WTC11 (cell line): Measurements from ENCODE around the gene CCNA1. TPM values are rescaled to one million over a fixed set of nuclear protein-coding genes. Genes with fewer than 3 reads are reported as not detected.

Experiments used
- ATAC-seq: fragments of 200-7000 bp; cut with Tn5 transposase; 2 replicates; pipeline ENCODE4 v1.10.0; 2021; ENCODE audit warnings: mild to moderate bottlenecking, moderate library complexity
- CTCF ChIA-PET: fragments of 300-600 bp; sonication (Branson Sonifier 250); formaldehyde crosslinking; loops from one replicate; lab custom pipeline; 2021; ENCODE audit warnings: antibody characterized with exemption; lab: Charles Lee
- POLR2A ChIA-PET: fragments of 350-600 bp; sonication (Branson Sonifier 250); formaldehyde crosslinking; loops from one replicate; lab custom pipeline; 2021; ENCODE audit warnings: antibody characterized with exemption; lab: Charles Lee
- DNase-seq: peaks from one replicate; pipeline ENCODE4 v3.0.0; 2021; ENCODE audit warnings: low spot score
- H3K27ac Mint-ChIP-seq: 2 replicates; pipeline ENCODE4 v1.8.0; 2021; ENCODE audit warnings: mixed read lengths
- H3K27me3 Mint-ChIP-seq: 2 replicates; pipeline ENCODE4 v1.8.0; 2021; ENCODE audit warnings: low read depth, mild to moderate bottlenecking, moderate library complexity, mixed read lengths
- H3K36me3 Mint-ChIP-seq: 2 replicates; pipeline ENCODE4 v1.8.0; 2021; ENCODE audit warnings: mixed read lengths
- H3K4me1 Mint-ChIP-seq: 2 replicates; pipeline ENCODE4 v1.8.0; 2022; ENCODE audit warnings: mixed read lengths
- H3K4me3 Mint-ChIP-seq: 2 replicates; pipeline ENCODE4 v1.8.0; 2021; ENCODE audit warnings: mild to moderate bottlenecking, moderate library complexity, mixed read lengths
- H3K9me3 Mint-ChIP-seq: 2 replicates; pipeline ENCODE4 v1.8.0; 2021; ENCODE audit warnings: mixed read lengths
- AR ChIP-seq: fragments of 250-450 bp; sonication (Bioruptor Pico); IDR thresholded peaks from 2 replicates; pipeline ENCODE4 v1.9.0; 2021; ENCODE audit warnings: mild to moderate bottlenecking
- ARID4B ChIP-seq: sonication (generic); formaldehyde crosslinking; IDR thresholded peaks from 2 replicates; pipeline ENCODE4 v1.8.0; 2023; ENCODE audit warnings: missing genetic modification reagents, mild to moderate bottlenecking, borderline replicate concordance
- ESRRA ChIP-seq: sonication (generic); formaldehyde crosslinking; IDR thresholded peaks from 2 replicates; pipeline ENCODE4 v1.8.1; 2022; ENCODE audit warnings: mild to moderate bottlenecking, missing genetic modification reagents, borderline replicate concordance
- ETV6 ChIP-seq: sonication (generic); formaldehyde crosslinking; IDR thresholded peaks from 2 replicates; pipeline ENCODE4 v1.8.1; 2022; ENCODE audit warnings: mild to moderate bottlenecking, missing genetic modification reagents
- MYBL2 ChIP-seq: sonication (generic); formaldehyde crosslinking; IDR thresholded peaks from 2 replicates; pipeline ENCODE4 v1.8.1; 2023; ENCODE audit warnings: mild to moderate bottlenecking, moderate library complexity, missing genetic modification reagents
- TCF7 ChIP-seq: sonication (generic); formaldehyde crosslinking; IDR thresholded peaks from 2 replicates; pipeline ENCODE4 v1.8.0; 2022; ENCODE audit warnings: mild to moderate bottlenecking, low read depth, missing genetic modification reagents, moderate library complexity
- TP53 ChIP-seq: sonication (generic); formaldehyde crosslinking; IDR thresholded peaks from 2 replicates; pipeline ENCODE4 v1.8.1; 2023; ENCODE audit warnings: mild to moderate bottlenecking, missing genetic modification reagents
- ZBTB21 ChIP-seq: sonication (generic); formaldehyde crosslinking; IDR thresholded peaks from 2 replicates; pipeline ENCODE4 v1.8.1; 2023; ENCODE audit warnings: mild to moderate bottlenecking, missing genetic modification reagents, borderline replicate concordance
- total RNA-seq: library from RNA; stranded (reverse); gene quantifications from 3 replicates; pipeline ENCODE4 v1.2.3, GENCODE V29; 2021

The CCNA1 gene
- total RNA-seq, 1 experiment from 2014 or later = 3.8 TPM

- no peak for DNase-seq
- H3K4me3 Mint-ChIP-seq = no peak overlapping the region
- no peak for TF ChIP-seq ZBTB21
- TF ChIP-seq ARID4B (CRISPR knock-in tag) = no peak
- no peak for TF ChIP-seq MYBL2
- TF ChIP-seq TP53 (CRISPR knock-in tag) = no peak
- TF ChIP-seq ESRRA (CRISPR knock-in tag) = no peak
- no peak for TF ChIP-seq AR (CRISPR knock-in tag)
- TF ChIP-seq ETV6 (CRISPR knock-in tag) = no peak
- TF ChIP-seq TCF7 (CRISPR knock-in tag) = no peak
- ChIA-PET POLR2A (no interaction called here), CTCF (no interaction called here)
- H3K27ac Mint-ChIP-seq = no peak overlapping the region
- no peaks in the 10 kb centered on the region for H3K27me3 Mint-ChIP-seq
- ATAC-seq = no peak
- no peaks in the 10 kb centered on the region for H3K36me3 Mint-ChIP-seq
- H3K4me1 Mint-ChIP-seq = peaks cover 10% of the 10 kb centered on the region
- H3K9me3 Mint-ChIP-seq = no peaks in the 10 kb centered on the region
Measured at GRCh38 chr13:36490055-36490454, 57.8 kb downstream of the CCNA1 start.

Other genes with a start within 250 kb of the CCNA1 start
- gene SOHLH2, start 217.9 kb upstream of the CCNA1 start, total RNA-seq = 5.8 to 6.5 TPM (median 6.0 TPM) in 3 replicates
- 36.8 to 41.8 TPM (median 39.8 TPM) in 3 replicates for gene CCDC169, start 134.7 kb upstream of the CCNA1 start, total RNA-seq
- 88.8 to 95.7 TPM (median 95.7 TPM) in 3 replicates for gene SPART, start 86.1 kb upstream of the CCNA1 start, total RNA-seq
- gene SERTM1, start 241.5 kb downstream of the CCNA1 start, total RNA-seq = 0.94 to 1.3 TPM (median 1.2 TPM) in 3 replicates